ENCODE results near the gene ABCD2.
"Not testable (repeated sequence)": the region's sequence is repeated elsewhere in the genome, so short reads cannot be mapped to it uniquely, and the experiment has no call there.

ABCD2 gene

GRCh38 chr12:39611818-39612217 lies 7.8 kb downstream of the ABCD2 start:
- no peak for DNase-seq

- DNase-seq: no peak
These were observed 9.1 kb downstream of the ABCD2 start for GRCh38 chr12:39610436-39611025.

DNA sequence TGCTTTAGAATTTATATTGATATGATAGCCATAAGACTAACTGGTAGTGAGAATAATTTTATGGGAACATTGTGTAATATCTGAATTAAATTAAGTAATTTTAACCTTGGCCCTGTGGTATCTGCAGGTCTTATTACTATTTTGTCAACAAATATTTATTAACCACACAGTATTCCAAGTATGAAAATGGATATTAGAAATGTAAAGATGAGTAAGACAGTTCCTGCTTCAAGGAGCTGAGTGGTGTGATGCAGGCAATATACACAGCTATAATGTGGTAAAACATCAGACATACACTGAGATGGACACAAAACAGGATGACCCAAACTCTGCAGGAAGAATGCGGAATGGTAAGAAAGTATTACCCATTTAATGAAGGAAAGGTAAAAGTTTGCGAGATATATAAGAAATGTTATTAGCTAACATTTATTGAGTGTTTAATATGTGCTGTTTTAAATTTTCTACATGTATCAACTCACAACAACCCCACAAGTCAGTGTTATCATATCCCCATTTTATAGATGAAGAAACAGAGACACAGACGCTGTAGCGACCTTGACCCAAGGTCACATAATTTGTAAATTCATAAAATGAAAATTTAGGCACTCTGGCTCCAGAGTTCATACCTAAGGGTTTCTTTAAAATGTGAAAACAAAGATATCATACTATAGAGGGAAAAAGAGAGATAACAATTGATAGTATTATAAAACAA lies 12.7 kb downstream of the ABCD2 start:
- no peak for DNase-seq

- DNase-seq: no peak
These were observed 13.6 kb downstream of the ABCD2 start for GRCh38 chr12:39605996-39606395.

- DNase-seq: no peak
These were observed 14.1 kb downstream of the ABCD2 start for GRCh38 chr12:39605501-39605900.

- DNase-seq: no peak
These were observed 16.5 kb downstream of the ABCD2 start for GRCh38 chr12:39603065-39603464.

- DNase-seq: not testable (repeated sequence)
These were observed 17.7 kb downstream of the ABCD2 start for GRCh38 chr12:39601951-39602350.

- DNase-seq: no peak
These were observed 23.7 kb downstream of the ABCD2 start for GRCh38 chr12:39595928-39596327.

DNA sequence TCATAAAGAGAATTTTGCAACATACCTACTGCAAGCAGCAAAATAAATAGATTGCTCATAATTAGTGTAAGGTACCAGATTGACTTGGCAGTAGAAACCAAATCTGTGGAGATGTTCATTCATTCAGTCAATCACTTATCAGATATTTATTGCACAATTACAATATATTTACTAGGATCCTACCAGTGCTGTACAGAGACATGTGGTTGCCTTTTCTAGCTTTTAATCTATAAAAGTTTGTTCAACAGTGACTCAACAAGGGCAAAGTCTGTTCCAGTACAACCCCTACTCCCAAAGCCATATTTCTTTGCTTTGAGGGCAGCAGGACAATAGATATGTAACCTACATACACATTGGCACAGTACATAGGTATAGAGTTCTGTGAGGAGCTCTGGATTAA lies 27.3 kb downstream of the ABCD2 start:
- no peak for DNase-seq

DNA sequence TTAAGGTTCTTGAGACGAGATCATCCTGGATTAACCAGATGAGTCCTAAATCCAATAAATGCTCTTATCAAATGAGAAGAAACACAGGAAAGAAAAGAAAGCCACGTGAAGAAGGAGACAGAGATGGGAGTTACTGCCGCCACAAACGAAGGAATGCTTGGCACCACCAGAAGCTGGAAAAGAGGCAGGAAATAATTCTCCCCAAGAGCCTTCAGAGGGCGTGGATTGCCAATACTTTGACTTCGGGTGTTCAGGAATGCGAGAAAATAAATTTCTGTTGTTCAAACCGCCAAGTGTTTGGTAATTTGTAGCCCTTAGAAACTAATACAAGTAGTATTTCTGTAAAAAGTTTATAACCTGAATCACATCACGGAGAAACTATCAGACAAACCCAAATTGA lies 31.3 kb downstream of the ABCD2 start:
- DNase-seq: peak; percentile 29

GRCh38 chr12:39587225-39587624 lies 32.4 kb downstream of the ABCD2 start:
- DNase-seq: peak; percentile 8

DNA sequence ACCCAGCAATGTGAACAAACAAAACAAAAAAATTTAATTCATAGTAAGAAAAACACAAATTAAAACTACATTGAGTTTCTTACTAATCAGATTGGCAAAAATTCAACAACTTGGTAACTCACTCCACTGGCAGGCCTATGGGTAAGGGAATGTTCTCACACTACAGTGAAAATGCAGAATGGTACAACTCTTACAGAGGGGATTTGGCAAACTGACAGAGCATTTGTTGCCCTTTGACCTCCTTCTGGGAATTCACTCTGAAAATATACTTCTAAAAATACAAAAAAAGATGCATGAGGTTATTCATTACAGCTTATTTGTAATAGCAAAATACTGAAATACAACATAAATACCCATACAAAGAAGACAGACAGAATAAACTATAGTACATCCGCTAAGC lies 32.8 kb downstream of the ABCD2 start:
- DNase-seq: no peak

DNA sequence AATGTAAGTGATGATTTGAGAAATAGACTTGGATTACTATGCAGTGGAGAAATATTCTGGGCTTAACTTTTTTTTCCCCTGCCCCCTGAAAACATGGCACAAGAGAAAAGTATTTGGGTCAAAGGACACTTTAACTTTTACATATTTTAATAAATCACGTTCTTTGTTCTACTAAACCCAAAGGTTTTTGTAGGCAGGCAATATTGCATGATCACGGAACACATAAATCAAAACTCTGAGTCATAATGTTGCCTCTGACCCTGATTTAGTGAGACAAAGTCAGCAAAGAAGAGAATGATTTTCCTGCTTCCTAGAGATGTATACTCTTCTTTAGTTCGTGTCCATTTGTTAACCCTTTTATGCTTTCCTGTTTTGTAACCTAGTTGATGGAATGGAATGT lies 38.0 kb downstream of the ABCD2 start:
- DNase-seq: no peak

DNA sequence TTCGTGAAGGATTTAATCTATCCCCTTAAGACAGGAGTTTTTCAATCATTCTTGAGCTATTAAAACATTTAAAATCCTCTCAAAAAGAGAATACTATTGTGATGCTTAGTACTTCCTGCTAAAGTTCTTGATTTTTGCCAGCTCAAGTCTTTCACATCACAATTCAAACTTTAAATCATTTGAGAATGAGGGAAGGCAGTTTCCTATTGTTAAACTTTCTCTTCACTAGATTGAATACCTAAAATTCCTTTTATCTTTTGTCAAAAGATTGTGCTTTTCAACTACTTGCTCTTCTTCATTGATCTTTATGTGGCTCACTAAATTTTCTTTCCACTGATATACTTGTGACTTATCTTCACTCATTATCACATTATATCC lies 44.1 kb downstream of the ABCD2 start:
- no peak for DNase-seq

GRCh38 chr12:39574785-39575497 lies 44.7 kb downstream of the ABCD2 start:
- DNase-seq: no peak

GRCh38 chr12:39574378-39574777 lies 45.2 kb downstream of the ABCD2 start:
- DNase-seq: no peak

DNA sequence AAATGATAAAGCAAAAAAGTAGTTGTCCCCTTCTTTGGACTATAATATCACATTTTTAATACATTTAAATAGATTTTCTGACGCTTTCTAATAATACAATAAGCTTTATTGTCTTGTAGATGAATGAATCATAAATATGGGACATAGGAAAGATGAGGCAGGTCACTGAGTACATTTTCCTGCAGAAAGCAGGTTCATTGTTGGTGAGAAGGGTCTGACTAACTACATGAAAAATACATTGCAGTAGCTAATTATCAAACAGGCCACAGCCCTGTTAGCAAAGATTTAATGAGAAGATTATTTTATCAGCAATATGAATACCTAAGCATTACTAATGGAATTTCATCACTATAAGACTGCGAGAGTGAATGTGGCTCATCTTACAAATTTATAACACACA lies 45.6 kb downstream of the ABCD2 start:
- no peak for DNase-seq

DNA sequence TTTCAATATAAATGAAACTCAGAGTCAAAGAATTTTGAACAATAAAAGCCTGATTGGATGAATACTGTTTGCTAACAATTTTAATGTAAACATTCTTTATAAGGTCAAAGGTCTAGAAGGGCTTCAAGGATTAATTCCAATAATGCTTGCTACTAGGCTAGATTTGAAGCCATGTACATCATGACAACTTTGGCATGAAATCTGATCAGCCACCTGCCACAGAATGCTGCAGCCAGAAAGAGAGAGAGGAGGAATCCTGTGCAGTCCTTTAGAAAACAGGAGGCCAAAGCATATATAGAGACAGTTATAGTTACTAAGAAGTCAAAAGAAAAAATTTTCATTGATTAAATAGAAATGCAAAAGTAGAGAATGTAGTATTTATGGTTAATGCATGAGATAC lies 47.1 kb downstream of the ABCD2 start:
- DNase-seq: no peak

DNA sequence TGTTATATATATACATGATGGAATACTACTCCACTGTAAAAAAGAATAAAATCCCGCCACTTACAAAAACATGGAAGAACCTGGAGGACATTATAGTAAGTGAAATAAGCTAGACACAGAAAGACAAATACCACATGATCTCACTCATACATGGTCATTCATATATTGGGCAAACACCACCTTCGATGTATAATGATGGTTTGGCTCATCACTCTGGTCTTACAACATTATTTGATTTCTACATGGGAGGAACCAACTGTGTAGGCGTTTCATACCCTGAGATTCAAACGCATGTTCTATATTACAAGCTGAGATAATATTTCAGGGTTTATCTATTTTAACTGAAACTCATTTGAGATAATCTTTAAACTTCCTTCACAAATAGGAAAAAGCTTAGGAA lies 48.3 kb downstream of the ABCD2 start:
- no peak for DNase-seq

- no peak for DNase-seq
These were observed 66.1 kb downstream of the ABCD2 start for GRCh38 chr12:39553476-39553875.

DNA sequence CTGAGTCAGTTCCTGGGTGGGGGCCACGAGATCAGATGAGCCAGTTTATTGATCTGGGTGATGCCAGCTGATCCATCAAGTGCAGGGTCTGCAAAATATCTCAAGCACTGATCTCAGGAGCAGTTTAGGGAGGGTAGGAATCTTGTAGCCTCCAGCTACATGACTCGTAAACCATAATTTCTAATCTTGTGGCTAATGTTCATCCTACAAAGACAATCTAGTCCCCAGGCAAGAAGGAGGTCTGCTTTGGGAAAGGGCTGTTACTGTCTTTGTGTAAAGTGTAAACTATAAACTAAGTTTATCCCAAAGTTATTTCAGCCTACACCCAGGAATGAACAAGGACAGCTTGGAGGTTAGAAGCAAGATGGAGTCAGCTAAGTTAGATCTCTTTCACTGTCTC lies 75.4 kb downstream of the ABCD2 start:
- DNase-seq: not testable (repeated sequence)

DNA sequence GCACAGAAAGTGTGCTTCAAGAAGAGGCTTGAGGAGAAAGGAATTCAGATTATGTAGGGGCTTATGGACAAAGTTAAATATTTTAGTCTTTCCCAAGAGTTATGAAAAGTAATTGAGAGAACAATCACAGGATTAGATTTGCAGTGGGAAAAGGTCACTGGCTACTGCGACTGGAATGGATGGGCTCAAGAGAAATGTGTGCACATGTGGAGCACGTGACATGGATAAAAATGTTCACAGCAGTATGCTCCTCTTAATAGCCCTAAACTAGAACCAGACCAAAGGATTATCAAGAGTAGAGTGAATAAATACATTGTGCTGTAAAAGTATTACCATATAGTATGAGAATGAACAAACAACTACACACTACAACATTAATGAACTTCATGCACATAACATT lies 78.1 kb downstream of the ABCD2 start:
- no peak for DNase-seq

DNA sequence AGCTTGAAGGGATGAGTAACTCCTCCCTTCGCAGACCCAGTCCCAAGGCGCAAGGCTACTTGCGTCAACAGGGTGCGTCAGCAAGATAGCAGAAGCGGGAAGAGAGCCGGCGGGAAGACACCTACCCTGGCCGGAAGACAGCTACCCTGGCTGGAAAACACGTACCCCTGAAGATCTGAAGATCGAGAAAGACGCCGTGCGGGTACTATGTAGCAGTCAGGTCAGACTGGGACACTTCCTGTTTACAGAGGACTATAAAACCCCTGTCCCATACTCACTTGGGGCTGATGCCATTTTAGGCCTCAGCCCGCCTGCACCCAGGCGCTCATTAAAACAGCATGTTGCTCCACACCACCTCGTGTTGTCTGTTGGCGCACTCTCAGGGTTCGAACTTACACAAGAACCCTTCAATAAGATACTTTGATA lies 80.9 kb downstream of the ABCD2 start:
- DNase-seq: no peak

- DNase-seq: no peak
These were observed 85.7 kb downstream of the ABCD2 start for GRCh38 chr12:39533951-39534350.

Data from NCI-H524 treated with DMSO at 0.1 percent for 48 hours (cell line).